CD4-positive, alpha-beta T cell (primary cell): Measurements from ENCODE around the gene CASKIN1. TPM values are rescaled to one million over a fixed set of nuclear protein-coding genes. Genes with fewer than 3 reads are reported as not detected.
A peak's percentile ranks its signal among the peaks of the same experiment; 100 is the strongest.

Experiments used
- ATAC-seq: fragments of 200-7000 bp; cut with Tn5 transposase; one replicate; pipeline ENCODE4 v1.10.0; 2022; ENCODE audit warnings: mild to moderate bottlenecking; ENCODE audit not compliant: poor library complexity
- CTCF ChIA-PET: fragments of 350-600 bp; sonication (Branson Sonifier 250); formaldehyde crosslinking; loops from one replicate; lab custom pipeline; 2021; ENCODE audit warnings: antibody characterized with exemption, inconsistent platforms; lab: Charles Lee
- POLR2A ChIA-PET: fragments of 350-600 bp; sonication (Branson Sonifier 250); formaldehyde crosslinking; loops from one replicate; lab custom pipeline; 2021; ENCODE audit warnings: antibody characterized with exemption, inconsistent platforms; lab: Charles Lee
- DNase-seq, 14 experiments: peaks; one replicate each; pipeline ENCODE4 v3.0.0-alpha.2; 2013 to 2020; ENCODE audit warnings: mixed read lengths in 2 of 14
- H3K27ac ChIP-seq, 2 donors: one replicate each; pipeline versions ENCODE4 v1.5.1 to v1.7.0; 2013; ENCODE audit warnings: low read length in 2 of 2, low read depth in 1 of 2, mild to moderate bottlenecking in 1 of 2
- H3K27me3 ChIP-seq, 2 experiments: 1 replicate in 1 of 2; 2 replicates in 1 of 2; pipeline versions ENCODE4 v1.6.1 to v1.7.0; 2013; ENCODE audit warnings: low read length in 2 of 2, control low read depth in 1 of 2, mild to moderate bottlenecking in 1 of 2, moderate library complexity in 1 of 2; ENCODE audit not compliant: insufficient read depth in 2 of 2, control insufficient read depth in 1 of 2
- H3K36me3 ChIP-seq: one replicate; pipeline ENCODE4 v1.6.1; 2013; ENCODE audit warnings: low read length, control low read depth; ENCODE audit not compliant: insufficient read depth
- H3K4me1 ChIP-seq: one replicate; pipeline ENCODE4 v1.6.1; 2013; ENCODE audit warnings: low read length, control low read depth; ENCODE audit not compliant: insufficient read depth
- H3K4me3 ChIP-seq: one replicate; pipeline ENCODE4 v1.5.1; 2013; ENCODE audit warnings: mild to moderate bottlenecking, low read length, moderate library complexity
- H3K9me3 ChIP-seq, 2 experiments: 1 replicate in 1 of 2; 2 replicates in 1 of 2; pipeline versions ENCODE4 v1.6.1 to v1.7.0; 2013; ENCODE audit warnings: low read length in 2 of 2, mild to moderate bottlenecking in 2 of 2, control low read depth in 1 of 2, moderate library complexity in 1 of 2; ENCODE audit not compliant: control insufficient read depth in 1 of 2, insufficient read depth in 1 of 2
- H3K27ac Mint-ChIP-seq: one replicate; pipeline ENCODE4 v1.8.0; 2020; ENCODE audit warnings: mixed read lengths
- H3K27me3 Mint-ChIP-seq: one replicate; pipeline ENCODE4 v1.8.0; 2021; ENCODE audit warnings: mixed read lengths
- H3K36me3 Mint-ChIP-seq: one replicate; pipeline ENCODE4 v1.8.0; 2021; ENCODE audit warnings: low read depth, mixed read lengths
- H3K4me1 Mint-ChIP-seq: one replicate; pipeline ENCODE4 v1.8.0; 2021; ENCODE audit warnings: low read depth, mixed read lengths
- H3K4me3 Mint-ChIP-seq: one replicate; pipeline ENCODE4 v1.8.0; 2020; ENCODE audit warnings: mild to moderate bottlenecking, mixed read lengths
- H3K9me3 Mint-ChIP-seq: one replicate; pipeline ENCODE4 v1.8.0; 2020; ENCODE audit warnings: mixed read lengths
- CTCF ChIP-seq: fragments of 200-600 bp; IDR thresholded peaks from one replicate; pipeline ENCODE4 v1.8.0; 2022; ENCODE audit warnings: antibody characterized with exemption, mild to moderate bottlenecking
- intact Hi-C, 2 experiments: fragments of 100-400 bp; cut with DNase I in 1 of 2; cut with micrococcal nuclease in 1 of 2; formaldehyde crosslinking; loops; one replicate each; pipeline versions ENCODE4 v1.15.1 to v1.9.0; 2023 to 2025; cut with DNase I, micrococcal nuclease
- total RNA-seq, 174 experiments: library from RNA in 2 of 174; stranded (reverse) in 2 of 174; gene quantifications; one replicate each; pipeline ENCODE4 v1.2.3 and lab custom pipeline; 2021 to 2026

Gene CASKIN1
- total RNA-seq, 2 experiments from 2014 or later: 0.06 TPM; not detected in 1

DNA sequence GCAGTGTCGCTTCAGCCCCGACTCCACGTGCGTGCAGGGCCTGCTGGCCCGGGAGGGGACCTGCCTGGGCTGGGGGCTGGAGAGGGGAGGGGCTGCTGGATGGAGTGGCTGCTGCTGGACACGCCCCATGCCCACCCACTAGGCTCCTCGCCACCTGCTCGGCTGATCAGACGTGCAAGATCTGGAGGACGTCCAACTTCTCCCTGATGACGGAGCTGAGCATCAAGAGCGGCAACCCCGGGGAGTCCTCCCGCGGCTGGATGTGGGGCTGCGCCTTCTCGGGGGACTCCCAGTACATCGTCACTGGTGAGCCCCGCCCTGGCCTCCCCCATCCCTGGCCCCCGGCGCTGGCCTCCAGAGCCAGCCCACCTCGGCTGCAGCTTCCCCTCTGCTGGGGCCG is 11.9 kb upstream of the CASKIN1 start:
- no peak overlapping the region for H3K27ac ChIP-seq
- H3K27me3 ChIP-seq: no peaks in the 10 kb centered on the region
- ChIA-PET CTCF (no interaction called here), POLR2A (no interaction called here)
- DNase-seq: no peak
- Mint-ChIP-seq H3K4me1 (peaks cover 21% of the 10 kb centered on the region), H3K36me3 (peaks cover 16% of the 10 kb centered on the region), H3K4me3 (peak overlapping the region; percentile 62), H3K27ac (no peak overlapping the region), H3K9me3 (no peaks in the 10 kb centered on the region), H3K27me3 (no peaks in the 10 kb centered on the region)
- peaks cover 32% of the 10 kb centered on the region for H3K36me3 ChIP-seq
- no peak overlapping the region for H3K4me3 ChIP-seq
- no peak for ATAC-seq
- TF ChIP-seq CTCF: no peak
- H3K9me3 ChIP-seq: no peaks in the 10 kb centered on the region
- peaks cover 35% of the 10 kb centered on the region for H3K4me1 ChIP-seq
- intact Hi-C loops: loop anchor here (5.0 kb wide), 2 partner anchors 44 to 161 kb away; partner anchors contain the start of genes ECI1 (in 1 of the 2), NTHL1 (in 1 of the 2) and TSC2 (in 1 of the 2)

DNA sequence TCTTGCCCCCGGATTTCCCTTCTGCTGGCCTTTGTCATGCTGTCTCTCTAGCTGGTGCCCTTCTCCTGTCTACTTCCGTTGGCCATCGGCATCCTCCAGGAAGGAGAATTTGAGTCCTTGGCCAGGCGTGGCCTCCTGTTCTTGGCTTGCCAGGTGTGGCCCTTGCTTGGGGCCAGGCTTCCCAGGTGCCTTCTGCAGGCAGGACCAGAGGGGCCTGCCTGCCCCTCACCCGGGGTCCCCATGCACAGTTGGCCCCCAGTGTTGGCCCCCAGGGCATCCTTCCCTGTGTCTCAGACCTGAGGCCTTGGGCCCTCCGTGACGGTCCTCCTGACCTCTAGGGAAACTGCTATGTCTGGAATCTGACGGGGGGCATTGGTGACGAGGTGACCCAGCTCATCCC is 11.5 kb upstream of the CASKIN1 start:
- Mint-ChIP-seq H3K9me3 (no peaks in the 10 kb centered on the region), H3K27me3 (no peaks in the 10 kb centered on the region), H3K36me3 (peaks cover 16% of the 10 kb centered on the region), H3K4me1 (peaks cover 16% of the 10 kb centered on the region), H3K4me3 (peak overlapping the region; percentile 62), H3K27ac (peak overlapping the region; percentile 42)
- no peak for DNase-seq
- ChIA-PET CTCF (no interaction called here), POLR2A (no interaction called here)
- Histone ChIP-seq H3K9me3 (no peaks in the 10 kb centered on the region), H3K4me3 (no peak overlapping the region), H3K27ac (no peak overlapping the region), H3K4me1 (peaks cover 31% of the 10 kb centered on the region), H3K36me3 (peaks cover 32% of the 10 kb centered on the region), H3K27me3 (no peaks in the 10 kb centered on the region)
- TF ChIP-seq CTCF: no peak
- ATAC-seq: no peak
- intact Hi-C loops: loop anchor here (5.0 kb wide), 2 partner anchors 44 to 161 kb away; partner anchors contain the start of genes ECI1 (in 1 of the 2), NTHL1 (in 1 of the 2) and TSC2 (in 1 of the 2)

DNA sequence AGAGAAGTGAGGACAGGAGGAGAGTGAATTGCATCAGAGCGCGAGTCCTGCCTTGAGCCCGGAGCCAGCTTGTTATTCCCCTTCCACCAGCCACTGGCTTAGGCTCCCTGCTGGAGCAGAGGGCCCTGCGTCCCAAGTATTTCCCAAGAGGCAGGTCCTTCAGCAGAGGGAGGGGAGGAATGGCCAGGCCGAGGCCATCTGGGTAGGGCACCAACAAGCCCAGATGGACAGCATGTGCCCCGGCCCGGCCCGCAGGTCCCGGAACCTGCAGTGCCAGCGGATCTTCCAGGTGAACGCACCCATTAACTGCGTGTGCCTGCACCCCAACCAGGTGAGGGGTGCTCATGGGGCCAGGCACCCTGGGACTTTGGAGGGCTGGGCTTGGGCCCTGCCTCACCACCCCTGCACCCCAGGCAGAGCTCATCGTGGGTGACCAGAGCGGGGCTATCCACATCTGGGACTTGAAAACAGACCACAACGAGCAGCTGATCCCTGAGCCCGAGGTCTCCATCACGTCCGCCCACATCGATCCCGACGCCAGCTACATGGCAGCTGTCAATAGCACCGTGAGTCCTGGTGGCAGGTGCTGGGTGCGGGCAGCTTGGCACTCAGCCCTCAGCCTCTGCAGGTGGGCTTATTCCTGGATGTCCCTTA is 10.5 kb upstream of the CASKIN1 start:
- Mint-ChIP-seq H3K27me3 (no peaks in the 10 kb centered on the region), H3K9me3 (no peaks in the 10 kb centered on the region), H3K4me3 (peak overlapping the region; percentile 76), H3K36me3 (peaks cover 16% of the 10 kb centered on the region), H3K27ac (peak overlapping the region; percentile 42), H3K4me1 (peaks cover 13% of the 10 kb centered on the region)
- H3K4me1 ChIP-seq: peaks cover 23% of the 10 kb centered on the region
- POLR2A ChIA-PET: interaction anchor here (0.6 to 4.8 kb wide), 4 partner anchors 8 to 1571 kb away, joined by 3 to 47 read pairs (median 4); partner anchors contain the start of genes E4F1, METTL26, PGP and TEDC2
- ATAC-seq (no peak), DNase-seq (no peak)
- H3K9me3 ChIP-seq: no peaks in the 10 kb centered on the region
- no peak for TF ChIP-seq CTCF
- intact Hi-C loops: loop anchor here (1.0 to 5.0 kb wide), 3 partner anchors 7 to 160 kb away; partner anchors contain the start of genes ECI1 (in 1 of the 2), NTHL1 (in 1 of the 2), PGP (in 1 of the 2) and TSC2 (in 1 of the 2)
- CTCF ChIA-PET: interaction anchor here (1.8 kb wide), 1 partner anchor 12 kb away, joined by 4 read pairs; no protein-coding TSS in a partner anchor
- H3K27me3 ChIP-seq: no peaks in the 10 kb centered on the region
- no peak overlapping the region for H3K27ac ChIP-seq
- peaks cover 32% of the 10 kb centered on the region for H3K36me3 ChIP-seq
- H3K4me3 ChIP-seq: no peak overlapping the region
